K562 (cell line): Measurements from ENCODE around the gene SLC38A10. TPM values are rescaled to one million over a fixed set of nuclear protein-coding genes. Genes with fewer than 3 reads are reported as not detected.

Experiments
- ATAC-seq: fragments of 200-7000 bp; cut with Tn5 transposase; 3 replicates; pipeline ENCODE4 v1.9.1; 2020; ENCODE audit warnings: moderate library complexity
- BruUV-seq: library from RNA; stranded (reverse); fragments of 400-500 nt; replicated peaks from 2 replicates; lab custom pipeline; 2021; lab: Mats Ljungman, UMichigan
- CTCF ChIA-PET: fragments of 300-600 bp; formaldehyde crosslinking; extraction: SDS; loops from one replicate; lab custom pipeline; 2021; ENCODE audit warnings: low intra/inter-chr PET ratio; lab: Yijun Ruan, JAX
- POLR2A ChIA-PET: fragments of 300-600, 350-650 bp; sonication (Branson Sonifier 250); formaldehyde crosslinking; extraction: SDS; loops from one replicate; lab custom pipeline; 2021; ENCODE audit warnings: antibody characterized with exemption, inconsistent platforms; lab: Yijun Ruan, JAX
- DNase-seq, 4 experiments: peaks; one replicate each; pipeline versions ENCODE4 v3.0.0 to v3.0.0-alpha.2; 2011 to 2018; ENCODE audit warnings: low spot score in 3 of 4, mixed read lengths in 3 of 4; ENCODE audit errors: extremely low read depth in 1 of 4
- FAIRE-seq: peaks from 2 replicates; lab custom pipeline; 2011; peaks lifted over from hg19 to GRCh38; lab: Jason Lieb, UNC
- H2AFZ ChIP-seq: 2 replicates; pipeline ENCODE4 v1.6.0; 2011; ENCODE audit warnings: low read depth, low read length, control low read depth, inconsistent platforms
- H3K27ac ChIP-seq: fragments of 200-600 bp; 3 replicates; pipeline ENCODE4 v1.8.0; 2011; ENCODE audit warnings: low read depth, mild to moderate bottlenecking, control low read depth, inconsistent platforms, low read length, moderate library complexity, mixed read lengths; ENCODE audit errors: extremely low read depth
- H3K27me3 ChIP-seq, 2 experiments: fragments of 300-600 bp in 1 of 2; 2 replicates in 1 of 2; 3 replicates in 1 of 2; pipeline versions ENCODE4 v1.6.0 to v1.8.0; 2011; ENCODE audit warnings: inconsistent platforms in 2 of 2, low read length in 2 of 2, mild to moderate bottlenecking in 1 of 2, mixed read lengths in 1 of 2, moderate library complexity in 1 of 2; ENCODE audit not compliant: control insufficient read depth in 2 of 2, insufficient read depth in 2 of 2
- H3K36me3 ChIP-seq: fragments of 300-600 bp; 3 replicates; pipeline ENCODE4 v1.8.0; 2011; ENCODE audit warnings: mild to moderate bottlenecking, low read length, inconsistent platforms; ENCODE audit not compliant: control insufficient read depth, insufficient read depth
- H3K4me1 ChIP-seq, 2 experiments: fragments of 200-600 bp in 1 of 2; replicated peaks in 1 of 2; 2 replicates in 1 of 2; 3 replicates in 1 of 2; pipeline versions ENCODE4 v1.5.1 to v1.8.0; 2011; ENCODE audit warnings: inconsistent platforms in 2 of 2, low read length in 2 of 2, mild to moderate bottlenecking in 1 of 2, mixed read lengths in 1 of 2, moderate library complexity in 1 of 2; ENCODE audit not compliant: control insufficient read depth in 2 of 2, insufficient read depth in 2 of 2
- H3K4me2 ChIP-seq: 2 replicates; pipeline ENCODE4 v1.6.1; 2011; ENCODE audit warnings: low read length, control low read depth, inconsistent platforms, mixed read lengths; ENCODE audit not compliant: insufficient read depth
- H3K4me3 ChIP-seq: fragments of 200-600 bp; sonication (generic), shearing (Covaris generic); 2 replicates; pipeline ENCODE4 v1.5.1; 2016; ENCODE audit warnings: control low read depth, inconsistent platforms
- H3K79me2 ChIP-seq: fragments of 200-600 bp; 3 replicates; pipeline ENCODE4 v1.8.0; 2011; ENCODE audit warnings: low read length, inconsistent platforms; ENCODE audit not compliant: control insufficient read depth, insufficient read depth
- H3K9ac ChIP-seq, 2 experiments: 2 replicates each; pipeline versions ENCODE4 v1.6.0 to v1.6.1; 2011; ENCODE audit warnings: low read depth in 2 of 2, low read length in 2 of 2, control low read depth in 1 of 2, inconsistent platforms in 1 of 2, mild to moderate bottlenecking in 1 of 2, mixed read lengths in 1 of 2; ENCODE audit not compliant: insufficient read depth in 1 of 2
- H3K9me1 ChIP-seq: one replicate; pipeline ENCODE4 v1.6.0; 2011; ENCODE audit warnings: inconsistent platforms, mild to moderate bottlenecking, low read length, moderate library complexity; ENCODE audit not compliant: control insufficient read depth, insufficient read depth
- H3K9me3 ChIP-seq: replicated peaks from 2 replicates; pipeline ENCODE4 v1.5.1; 2011; ENCODE audit warnings: low read depth, low read length, inconsistent platforms; ENCODE audit not compliant: control insufficient read depth, insufficient read depth
- H4K20me1 ChIP-seq: replicated peaks from 2 replicates; pipeline ENCODE4 v1.6.1; 2011; ENCODE audit warnings: low read length, inconsistent platforms, mixed read lengths; ENCODE audit not compliant: control insufficient read depth, insufficient read depth
- CHD4 ChIP-seq: fragments of 200-600 bp; sonication (generic); IDR thresholded peaks from 3 replicates; pipeline ENCODE4 v1.6.1; 2012; ENCODE audit warnings: low read depth, mild to moderate bottlenecking, mixed read lengths, low read length, inconsistent platforms; ENCODE audit not compliant: insufficient read depth, insufficient replicate concordance, poor library complexity, severe bottlenecking
- HINFP ChIP-seq: fragments of 450-650 bp; conservative IDR thresholded peaks from 2 replicates; pipeline ENCODE4 v1.6.1; 2016; ENCODE audit warnings: missing genetic modification characterization, low read depth, mild to moderate bottlenecking, control low read depth, missing compliant biosample characterization
- L3MBTL2 ChIP-seq: fragments of 450-650 bp; IDR thresholded peaks from 2 replicates; pipeline ENCODE4 v1.6.1; 2016; ENCODE audit warnings: mild to moderate bottlenecking, moderate library complexity
- NONO ChIP-seq, 2 experiments: fragments of 200-400 bp in 1 of 2; fragments of 450-650 bp in 1 of 2; formaldehyde crosslinking in 1 of 2; IDR thresholded peaks; 2 replicates each; pipeline ENCODE4 v1.6.1; 2017; ENCODE audit warnings: low read depth in 2 of 2, mild to moderate bottlenecking in 2 of 2, moderate library complexity in 2 of 2, low read length in 1 of 2
- POLR2G ChIP-seq: fragments of 200-400 bp; formaldehyde crosslinking; IDR thresholded peaks from 2 replicates; pipeline ENCODE4 v1.6.1; 2017; ENCODE audit warnings: low read depth, mild to moderate bottlenecking, antibody characterized with exemption, low read length, moderate library complexity
- RB1 ChIP-seq: fragments of 450-650 bp; IDR thresholded peaks from 2 replicates; pipeline ENCODE4 v1.6.1; 2017; ENCODE audit warnings: low read depth, mild to moderate bottlenecking
- TEAD2 ChIP-seq: fragments of 450-650 bp; IDR thresholded peaks from 2 replicates; pipeline ENCODE4 v1.6.1; 2016; ENCODE audit warnings: missing genetic modification characterization, control low read depth, missing compliant biosample characterization
- ZNF507 ChIP-seq: conservative IDR thresholded peaks from 2 replicates; pipeline ENCODE4 v1.6.1; 2017; ENCODE audit warnings: missing genetic modification characterization, missing compliant biosample characterization
- ZNF740 ChIP-seq, 3 experiments: fragments of 200-800 bp in 1 of 3; sonication (Bioruptor generic) in 1 of 3; sonication (generic) in 1 of 3; formaldehyde crosslinking in 1 of 3; IDR thresholded peaks; 2 replicates each; pipeline versions ENCODE4 v1.6.1 to v1.8.0; 2016 to 2022; ENCODE audit warnings: mild to moderate bottlenecking in 2 of 3, missing compliant biosample characterization in 2 of 3, missing genetic modification characterization in 2 of 3, missing genetic modification reagents in 1 of 3
- ZZZ3 ChIP-seq: fragments of 450-650 bp; IDR thresholded peaks from 2 replicates; pipeline ENCODE4 v1.6.1; 2016; ENCODE audit warnings: antibody characterized with exemption, mild to moderate bottlenecking, moderate library complexity
- WGBS: fragments of 100-300 bp; shearing (Covaris generic); methylation state at CpG from one replicate; pipeline ENCODE4 v1.1.6; 2016; ENCODE audit warnings: low coverage, mixed read lengths; ENCODE audit not compliant: insufficient coverage; ENCODE audit errors: missing lambda C conversion rate; 5-methylcytosine and 5-hydroxymethylcytosine counted together
- in situ Hi-C: fragments of 300-500 bp; cut with MboI; formaldehyde crosslinking; loops from 4 replicates; pipeline ENCODE4 v1.15.0; 2018; ENCODE audit warnings: inconsistent platforms, mixed read lengths
- intact Hi-C: fragments of 100-400 bp; cut with micrococcal nuclease; formaldehyde crosslinking; loops from 2 replicates; pipeline ENCODE4 v1.14.2; 2022
- polyA plus RNA-seq, 8 experiments: library from polyadenylated mRNA; depleted of rRNA in 4 of 8; stranded (reverse) in 5 of 8; unstranded in 3 of 8; fragments of >200 nt; fragmentation: Nextera tagmentation in 2 of 8; fragmentation: Illumina TruSeq in 1 of 8; extraction: Ambion mirVana in 2 of 8; extraction: Trizol in 1 of 8; gene quantifications; 2 replicates each; pipeline versions ENCODE4 v1.2.1 to v1.2.3, GENCODE V29; 2011 to 2014; ENCODE audit warnings: inconsistent platforms in 1 of 8, missing spikeins in 1 of 8
- total RNA-seq, 7 experiments: library from RNA; depleted of rRNA in 6 of 7; stranded (reverse); fragments of >200 nt in 6 of 7; fragmentation: Illumina TruSeq in 2 of 7; extraction: Trizol in 2 of 7; gene quantifications; 2 replicates each; pipeline versions ENCODE4 v1.2.1 to v1.2.3, GENCODE V29; 2011 to 2021; ENCODE audit warnings: low replicate concordance in 1 of 7

SLC38A10 gene
- total and polyA plus RNA-seq, 9 of the 15 experiments (the other 6 are each of a cell fraction or from before 2014, with no cell fraction given): 0.45 to 54.2 (median 13.8) TPM

GRCh38 chr17:81260641-81261040 is 34.5 kb downstream of the SLC38A10 start:
- in situ Hi-C loops (no loop called here), intact Hi-C loops (no loop called here)
- DNase-seq: no peak
- Histone ChIP-seq H3K9ac (peak overlapping the region in 1 of 2 experiments; percentile 17; a peak in 1 of 4 replicates), H3K79me2 (no peaks in the 10 kb centered on the region), H4K20me1 (no peaks in the 10 kb centered on the region; the same call in 1 of the 2 replicates), H3K4me1 (peaks cover 0 to 45% of the 10 kb centered on the region in 2 experiments; a peak in 2 of 5 replicates), H3K27me3 (no peaks in the 10 kb centered on the region), H3K9me1 (no peaks in the 10 kb centered on the region), H3K4me3 (no peak overlapping the region), H3K27ac (no peak overlapping the region), H3K9me3 (no peaks in the 10 kb centered on the region), H3K36me3 (peaks cover 66% of the 10 kb centered on the region; the same call in 2 of the 3 replicates), H2AFZ (no peak overlapping the region), H3K4me2 (no peak overlapping the region)
- BruUV-seq: no TSS peak
- CTCF ChIA-PET: no interaction called here
- 93% methylated on average over 10 of the region's 19 CpGs for WGBS
- ATAC-seq: no peak
- POLR2A ChIA-PET: no interaction called here
- no peak for TF ChIP-seq NONO (IDR thresholded peaks at IDR 0.05; ENCODE audit: low read depth in 2 of 2, low read length in 1 of 2)
- peak; percentile 40; the same call in 1 of the 2 replicates for TF ChIP-seq POLR2G
- FAIRE-seq: no peak

GRCh38 chr17:81260171-81260570 is 34.9 kb downstream of the SLC38A10 start:
- Histone ChIP-seq H3K79me2 (no peaks in the 10 kb centered on the region), H3K9me1 (no peaks in the 10 kb centered on the region), H3K9me3 (no peaks in the 10 kb centered on the region), H3K4me1 (peaks cover 0 to 49% of the 10 kb centered on the region in 2 experiments; a peak in 2 of 5 replicates), H3K27ac (no peak overlapping the region), H3K4me3 (no peak overlapping the region), H3K4me2 (no peak overlapping the region), H3K36me3 (peaks cover 62% of the 10 kb centered on the region; the same call in 2 of the 3 replicates), H3K9ac (peak overlapping the region in 1 of 2 experiments; percentile 80; a peak in 2 of 4 replicates), H4K20me1 (no peaks in the 10 kb centered on the region; the same call in 1 of the 2 replicates), H3K27me3 (no peaks in the 10 kb centered on the region), H2AFZ (no peak overlapping the region)
- intact Hi-C loops: no loop called here
- no TSS peak for BruUV-seq
- DNase-seq (no peak), ATAC-seq (no peak), FAIRE-seq (no peak)
- ChIA-PET CTCF (no interaction called here), POLR2A (no interaction called here)
- 93% methylated on average over 13 of the region's 17 CpGs for WGBS
- in situ Hi-C loops: no loop called here
- no peak for TF ChIP-seq CHD4
- TF ChIP-seq L3MBTL2: no peak
- no peak for TF ChIP-seq RB1
- no peak for TF ChIP-seq POLR2G
- TF ChIP-seq ZNF740 (CRISPR knock-in tag; IDR thresholded peaks at IDR 0.05): no peak
- TF ChIP-seq ZNF740 (tag; IDR thresholded peaks at IDR 0.05): no peak
- TF ChIP-seq ZZZ3: no peak
- no peak for TF ChIP-seq TEAD2
- no peak for TF ChIP-seq ZNF507 (tag)
- no peak for TF ChIP-seq HINFP (tag)
